HUDEP-2 (cell line): ENCODE results near the gene XPNPEP1.
A peak's percentile ranks its signal among the peaks of the same experiment; 100 is the strongest.

Experiments used
- DNase-seq, 76 experiments: peaks; one replicate each; lab custom pipeline; 2025; ENCODE audit not compliant: unreplicated experiment in 76 of 76; lab: John Stamatoyannopoulos, UW

Gene XPNPEP1

GRCh38 chr10:109871476-109871875 lies 51.8 kb downstream of the XPNPEP1 start:
- DNase-seq: no peak

- no peak for DNase-seq
Observed at GRCh38 chr10:109866995-109867635, 56.2 kb downstream of the XPNPEP1 start.

- DNase-seq: peak in 7 of 76 experiments; percentile 2 to 29 (median 8)
Observed at GRCh38 chr10:109866168-109866994, 56.9 kb downstream of the XPNPEP1 start.

- no peak for DNase-seq
Observed at GRCh38 chr10:109863775-109864174, 59.5 kb downstream of the XPNPEP1 start.

GRCh38 chr10:109862738-109863137 lies 60.6 kb downstream of the XPNPEP1 start:
- no peak for DNase-seq

- no peak for DNase-seq
Observed at GRCh38 chr10:109862041-109862440, 61.3 kb downstream of the XPNPEP1 start.

GRCh38 chr10:109861081-109861480 lies 62.2 kb downstream of the XPNPEP1 start:
- no peak for DNase-seq

- DNase-seq: no peak
Observed at GRCh38 chr10:109859221-109859620, 64.1 kb downstream of the XPNPEP1 start.

- no peak for DNase-seq
Observed at GRCh38 chr10:109855746-109856145, 67.6 kb downstream of the XPNPEP1 start.

- DNase-seq: no peak
Observed at GRCh38 chr10:109853921-109854320, 69.4 kb downstream of the XPNPEP1 start.

GRCh38 chr10:109852475-109853037 lies 70.8 kb downstream of the XPNPEP1 start:
- DNase-seq: peak in 65 of 76 experiments; percentile 2 to 76 (median 44)

- DNase-seq: no peak
Observed at GRCh38 chr10:109851616-109852474, 71.5 kb downstream of the XPNPEP1 start.

GRCh38 chr10:109846832-109847231 lies 76.5 kb downstream of the XPNPEP1 start:
- peak in 2 of 76 experiments; percentile 3 to 13 for DNase-seq

- DNase-seq: no peak
Observed at GRCh38 chr10:109845308-109845707, 78.0 kb downstream of the XPNPEP1 start.

GRCh38 chr10:109838592-109839244 lies 84.6 kb downstream of the XPNPEP1 start:
- no peak for DNase-seq

GRCh38 chr10:109837384-109837783 lies 85.9 kb downstream of the XPNPEP1 start:
- DNase-seq: no peak

GRCh38 chr10:109835257-109835656 lies 88.1 kb downstream of the XPNPEP1 start:
- no peak for DNase-seq

GRCh38 chr10:109831846-109832245 lies 91.5 kb downstream of the XPNPEP1 start:
- DNase-seq: no peak

- DNase-seq: no peak
Observed at GRCh38 chr10:109824206-109824605, 99.1 kb downstream of the XPNPEP1 start.

GRCh38 chr10:109823196-109823595 lies 100.1 kb downstream of the XPNPEP1 start:
- DNase-seq: no peak
